Measurements from ENCODE around the gene PTGES2.

GRCh38 chr9:128142061-128142460 is 14.5 kb upstream of the PTGES2 start:
- TF ChIP-seq CTCF (IDR thresholded peaks at IDR 0.05): no peak
- TF ChIP-seq POLR2A (IDR thresholded peaks at IDR 0.05): no peak

All from vagina (tissue), 2 donors.